ENCODE results near the gene MANF.

- TF ChIP-seq POLR2AphosphoS5 (IDR thresholded peaks at IDR 0.05; ENCODE audit: low read depth, low read length), result no peak
- TF ChIP-seq POLR2A (IDR thresholded peaks at IDR 0.05; ENCODE audit: low read depth, low read length), result no peak
These were observed 10.6 kb upstream of the MANF start for GRCh38 chr3:51374456-51374855.

Data from GM12892 (cell line).